Heart right ventricle (tissue), 16 donors: ENCODE measurements around the gene MLLT3. TPM values are rescaled to one million over a fixed set of nuclear protein-coding genes. Genes with fewer than 3 reads are reported as not detected.

Experiments used
- ATAC-seq, 8 donors: fragments of 200-7000 bp; cut with Tn5 transposase; one replicate each; pipeline ENCODE4 v1.9.1; 2020; ENCODE audit warnings: mild to moderate bottlenecking in 8 of 8, moderate library complexity in 8 of 8, moderate number of reproducible peaks in 1 of 8
- DNase-seq, 2 donors: peaks; one replicate each; pipeline ENCODE4 v3.0.0-alpha.2; 2020
- H3K27ac ChIP-seq, 10 donors: fragments of 200-600 bp; sonication (generic) in 2 of 10; one replicate each; pipeline versions ENCODE4 v1.5.0 to v1.8.0; 2020 to 2022; ENCODE audit warnings: mild to moderate bottlenecking in 3 of 10
- H3K27me3 ChIP-seq, 7 donors: fragments of 200-600 bp; one replicate each; pipeline ENCODE4 v1.8.0; 2021 to 2022; ENCODE audit warnings: mild to moderate bottlenecking in 2 of 7
- H3K36me3 ChIP-seq, 9 donors: fragments of 200-600 bp; sonication (generic) in 1 of 9; one replicate each; pipeline versions ENCODE4 v1.5.0 to v1.8.0; 2020 to 2022; ENCODE audit warnings: mild to moderate bottlenecking in 2 of 9
- H3K4me1 ChIP-seq, 9 donors: fragments of 200-600 bp; sonication (generic) in 1 of 9; one replicate each; pipeline versions ENCODE4 v1.5.0 to v1.8.0; 2020 to 2022; ENCODE audit warnings: mild to moderate bottlenecking in 4 of 9
- H3K4me3 ChIP-seq, 10 donors: fragments of 200-600 bp; sonication (generic) in 2 of 10; one replicate each; pipeline versions ENCODE4 v1.5.0 to v1.8.0; 2020 to 2022; ENCODE audit warnings: mild to moderate bottlenecking in 7 of 10, moderate library complexity in 2 of 10
- H3K9me3 ChIP-seq, 11 donors: fragments of 200-600 bp in 10 of 11; sonication (generic) in 2 of 11; one replicate each; pipeline versions ENCODE4 v1.5.0 to v1.8.0; 2013 to 2022; ENCODE audit warnings: mild to moderate bottlenecking in 2 of 11, control low read depth in 1 of 11, moderate library complexity in 1 of 11
- CTCF ChIP-seq, 9 donors: fragments of 200-600 bp; sonication (generic) in 2 of 9; IDR thresholded peaks; one replicate each; pipeline versions ENCODE4 v1.5.0 to v1.8.0; 2021 to 2022; ENCODE audit warnings: antibody characterized with exemption in 9 of 9, mild to moderate bottlenecking in 5 of 9, moderate library complexity in 1 of 9
- WGBS, 2 donors: extraction: QIAGEN DNeasy Blood & Tissue Kit; methylation state at CpG; one replicate each; pipeline ENCODE4 v1.1.7; 2013; ENCODE audit warnings: inconsistent platforms in 1 of 2; 5-methylcytosine and 5-hydroxymethylcytosine counted together
- intact Hi-C, 10 donors: fragments of 100-400 bp; cut with DNase I; formaldehyde crosslinking; loops; one replicate each; pipeline versions ENCODE4 v1.11.1 to v1.14.2; 2022
- polyA plus RNA-seq, 2 donors: library from polyadenylated mRNA; stranded (reverse); fragments of 200-250 nt; gene quantifications; one replicate each; pipeline ENCODE4 v1.2.3, GENCODE V29; 2013
- total RNA-seq, 10 donors: library from RNA; stranded (reverse); fragmentation: NEBNext Ultra II Directional in 3 of 10; extraction: Animal tissue kit (Norgen Biotek cat#: 25700) in 3 of 10; gene quantifications; one replicate each; pipeline versions ENCODE4 v1.2.1 to v1.2.4, GENCODE V29; 2021 to 2023
- donor health status: Arrhythmogenic right ventricular cardiomyopathy.
- donor health status: ischemic (EF 13 %, LVEDD 7.1; RV severe dilation, severe dysfunction).
- donor health status: healthy with polysubstance abuse.
- donor health status: DM: no; HTN: yes; CAD: no.
- donor health status: DM: no; HTN: no; CAD: no.
- donor health status: ischemic (EF 25% LVEDD 6.9; RV normal size, moderate dysfunction).
- donor health status: ischemic (EF 25% LVEDD 5.7; RV mildly dilated, moderate dysfunction).
- donor health status: healthy.
- donor health status: DM: yes; HTN: yes; CAD: no.
- donor health status: Ischemic cardiomyopathy.
- donor health status: ischemic (EF 35%, LVEDD 5.7; RV mildly dilated, moderate dysfunction).
- donor health status: nonischemic (EF 11% LVEDD 7.7; RV severe dilation, severe dysfunction).
- donor health status: DM: yes; HTN: yes; CAD: no.
- donor health status: PGD.
- donor health status: ischemic (EF 29% LVEDD 5.4; RV normal size, mild dysfunction).
- donor health status: nonischemic (EF 23%, LVEDD 6.1; RV moderate dilation, normal function).

MLLT3 gene
- total and polyA plus RNA-seq, 12 donors: 4.3 to 22.7 (median 13.5) TPM

- H3K27me3 ChIP-seq: no peaks in the 10 kb centered on the region
- TF ChIP-seq CTCF (IDR thresholded peaks at IDR 0.05): no peak
- H3K9me3 ChIP-seq: no peaks in the 10 kb centered on the region
- WGBS, 2 donors: 93 to 98% methylated on average over 2 of the region's 2 CpGs
- DNase-seq: no peak
- no peak overlapping the region for H3K4me3 ChIP-seq
- peaks cover 0 to 12% (median 0%) of the 10 kb centered on the region in 9 donors for H3K4me1 ChIP-seq
- peaks cover 0 to 3% (median 0%) of the 10 kb centered on the region in 9 donors for H3K36me3 ChIP-seq
- no peak overlapping the region for H3K27ac ChIP-seq
- intact Hi-C loops: loop anchor here in 1 of 10 donors (10.0 kb wide), 1 partner anchor 61 kb away; no protein-coding TSS in a partner anchor
- ATAC-seq: no peak
Observed at GRCh38 chr9:20403346-20403745, 219.0 kb downstream of the MLLT3 start.

GRCh38 chr9:20402273-20402875 is 219.9 kb downstream of the MLLT3 start:
- intact Hi-C loops: loop anchor here in 1 of 10 donors (10.0 kb wide), 1 partner anchor 62 kb away; no protein-coding TSS in a partner anchor
- no peak for ATAC-seq
- Histone ChIP-seq H3K9me3 (no peaks in the 10 kb centered on the region), H3K27me3 (no peaks in the 10 kb centered on the region), H3K4me3 (no peak overlapping the region), H3K36me3 (peaks cover 0 to 3% (median 0%) of the 10 kb centered on the region in 9 donors), H3K4me1 (peaks cover 0 to 12% (median 0%) of the 10 kb centered on the region in 9 donors), H3K27ac (no peak overlapping the region)
- 96 to 98% methylated on average over 4 of the region's 4 CpGs for WGBS, 2 donors
- no peak for DNase-seq
- TF ChIP-seq CTCF (IDR thresholded peaks at IDR 0.05): no peak

GRCh38 chr9:20398536-20399338 is 223.6 kb downstream of the MLLT3 start:
- 69 to 76% methylated on average over 8 of the region's 8 CpGs for WGBS, 2 donors
- intact Hi-C loops: loop anchor here in 1 of 10 donors (10.0 kb wide), 1 partner anchor 56 kb away; no protein-coding TSS in a partner anchor
- no peak for ATAC-seq
- no peak for TF ChIP-seq CTCF (IDR thresholded peaks at IDR 0.05)
- DNase-seq: no peak
- Histone ChIP-seq H3K27ac (no peak overlapping the region), H3K9me3 (no peaks in the 10 kb centered on the region), H3K4me1 (peaks cover 0 to 12% (median 0%) of the 10 kb centered on the region in 9 donors), H3K4me3 (no peak overlapping the region), H3K36me3 (no peaks in the 10 kb centered on the region), H3K27me3 (no peaks in the 10 kb centered on the region)

GRCh38 chr9:20397348-20397747 is 225.0 kb downstream of the MLLT3 start:
- Histone ChIP-seq H3K4me1 (peaks cover 0 to 12% (median 0%) of the 10 kb centered on the region in 9 donors), H3K9me3 (no peaks in the 10 kb centered on the region), H3K27me3 (no peaks in the 10 kb centered on the region), H3K4me3 (no peak overlapping the region), H3K36me3 (no peaks in the 10 kb centered on the region), H3K27ac (no peak overlapping the region)
- DNase-seq (no peak), ATAC-seq (no peak)
- WGBS, 2 donors: 83 to 85% methylated on average over 4 of the region's 4 CpGs
- intact Hi-C loops: loop anchor here in 1 of 10 donors (10.0 kb wide), 1 partner anchor 57 kb away; no protein-coding TSS in a partner anchor
- TF ChIP-seq CTCF (IDR thresholded peaks at IDR 0.05): no peak
